CD4-positive, alpha-beta T cell (primary cell): ENCODE data around the gene SULT1A4. TPM values are rescaled to one million over a fixed set of nuclear protein-coding genes. Genes with fewer than 3 reads are reported as not detected.
A peak's percentile ranks its signal among the peaks of the same experiment; 100 is the strongest.
"Not testable (repeated sequence)": the region's sequence is repeated elsewhere in the genome, so short reads cannot be mapped to it uniquely, and the experiment has no call there.

Experiments
- ATAC-seq: fragments of 200-7000 bp; cut with Tn5 transposase; one replicate; pipeline ENCODE4 v1.10.0; 2022; ENCODE audit warnings: mild to moderate bottlenecking; ENCODE audit not compliant: poor library complexity
- CTCF ChIA-PET: fragments of 350-600 bp; sonication (Branson Sonifier 250); formaldehyde crosslinking; loops from one replicate; lab custom pipeline; 2021; ENCODE audit warnings: antibody characterized with exemption, inconsistent platforms; lab: Charles Lee
- POLR2A ChIA-PET: fragments of 350-600 bp; sonication (Branson Sonifier 250); formaldehyde crosslinking; loops from one replicate; lab custom pipeline; 2021; ENCODE audit warnings: antibody characterized with exemption, inconsistent platforms; lab: Charles Lee
- DNase-seq, 14 experiments: peaks; one replicate each; pipeline ENCODE4 v3.0.0-alpha.2; 2013 to 2020; ENCODE audit warnings: mixed read lengths in 2 of 14
- H3K27ac ChIP-seq, 2 donors: one replicate each; pipeline versions ENCODE4 v1.5.1 to v1.7.0; 2013; ENCODE audit warnings: low read length in 2 of 2, low read depth in 1 of 2, mild to moderate bottlenecking in 1 of 2
- H3K27me3 ChIP-seq, 2 experiments: 1 replicate in 1 of 2; 2 replicates in 1 of 2; pipeline versions ENCODE4 v1.6.1 to v1.7.0; 2013; ENCODE audit warnings: low read length in 2 of 2, control low read depth in 1 of 2, mild to moderate bottlenecking in 1 of 2, moderate library complexity in 1 of 2; ENCODE audit not compliant: insufficient read depth in 2 of 2, control insufficient read depth in 1 of 2
- H3K36me3 ChIP-seq: one replicate; pipeline ENCODE4 v1.6.1; 2013; ENCODE audit warnings: low read length, control low read depth; ENCODE audit not compliant: insufficient read depth
- H3K4me1 ChIP-seq: one replicate; pipeline ENCODE4 v1.6.1; 2013; ENCODE audit warnings: low read length, control low read depth; ENCODE audit not compliant: insufficient read depth
- H3K4me3 ChIP-seq: one replicate; pipeline ENCODE4 v1.5.1; 2013; ENCODE audit warnings: mild to moderate bottlenecking, low read length, moderate library complexity
- H3K9me3 ChIP-seq, 2 experiments: 1 replicate in 1 of 2; 2 replicates in 1 of 2; pipeline versions ENCODE4 v1.6.1 to v1.7.0; 2013; ENCODE audit warnings: low read length in 2 of 2, mild to moderate bottlenecking in 2 of 2, control low read depth in 1 of 2, moderate library complexity in 1 of 2; ENCODE audit not compliant: control insufficient read depth in 1 of 2, insufficient read depth in 1 of 2
- H3K27ac Mint-ChIP-seq: one replicate; pipeline ENCODE4 v1.8.0; 2020; ENCODE audit warnings: mixed read lengths
- H3K27me3 Mint-ChIP-seq: one replicate; pipeline ENCODE4 v1.8.0; 2021; ENCODE audit warnings: mixed read lengths
- H3K36me3 Mint-ChIP-seq: one replicate; pipeline ENCODE4 v1.8.0; 2021; ENCODE audit warnings: low read depth, mixed read lengths
- H3K4me1 Mint-ChIP-seq: one replicate; pipeline ENCODE4 v1.8.0; 2021; ENCODE audit warnings: low read depth, mixed read lengths
- H3K4me3 Mint-ChIP-seq: one replicate; pipeline ENCODE4 v1.8.0; 2020; ENCODE audit warnings: mild to moderate bottlenecking, mixed read lengths
- H3K9me3 Mint-ChIP-seq: one replicate; pipeline ENCODE4 v1.8.0; 2020; ENCODE audit warnings: mixed read lengths
- intact Hi-C, 2 experiments: fragments of 100-400 bp; cut with DNase I in 1 of 2; cut with micrococcal nuclease in 1 of 2; formaldehyde crosslinking; loops; one replicate each; pipeline versions ENCODE4 v1.15.1 to v1.9.0; 2023 to 2025; cut with DNase I, micrococcal nuclease
- polyA plus RNA-seq, 2 donors: library from polyadenylated mRNA; unstranded; fragments of 120-200 nt; gene quantifications; one replicate each; pipeline ENCODE4 v1.2.1, GENCODE V29; 2013
- total RNA-seq, 174 experiments: library from RNA in 2 of 174; stranded (reverse) in 2 of 174; gene quantifications; one replicate each; pipeline ENCODE4 v1.2.3 and lab custom pipeline; 2021 to 2026

SULT1A4 gene
- total RNA-seq (1 to 10 TPM in 1 of 2 experiments, under 1 TPM in 1; 0.59 to 1.1 TPM), total RNA-seq (lab: John Stamatoyannopoulos, UW) (0 reads per million in 172 experiments)
- 12.6 TPM for polyA plus RNA-seq (2013, experiment 1 of 2)
- 12.5 TPM for polyA plus RNA-seq (2013, experiment 2 of 2)

DNA sequence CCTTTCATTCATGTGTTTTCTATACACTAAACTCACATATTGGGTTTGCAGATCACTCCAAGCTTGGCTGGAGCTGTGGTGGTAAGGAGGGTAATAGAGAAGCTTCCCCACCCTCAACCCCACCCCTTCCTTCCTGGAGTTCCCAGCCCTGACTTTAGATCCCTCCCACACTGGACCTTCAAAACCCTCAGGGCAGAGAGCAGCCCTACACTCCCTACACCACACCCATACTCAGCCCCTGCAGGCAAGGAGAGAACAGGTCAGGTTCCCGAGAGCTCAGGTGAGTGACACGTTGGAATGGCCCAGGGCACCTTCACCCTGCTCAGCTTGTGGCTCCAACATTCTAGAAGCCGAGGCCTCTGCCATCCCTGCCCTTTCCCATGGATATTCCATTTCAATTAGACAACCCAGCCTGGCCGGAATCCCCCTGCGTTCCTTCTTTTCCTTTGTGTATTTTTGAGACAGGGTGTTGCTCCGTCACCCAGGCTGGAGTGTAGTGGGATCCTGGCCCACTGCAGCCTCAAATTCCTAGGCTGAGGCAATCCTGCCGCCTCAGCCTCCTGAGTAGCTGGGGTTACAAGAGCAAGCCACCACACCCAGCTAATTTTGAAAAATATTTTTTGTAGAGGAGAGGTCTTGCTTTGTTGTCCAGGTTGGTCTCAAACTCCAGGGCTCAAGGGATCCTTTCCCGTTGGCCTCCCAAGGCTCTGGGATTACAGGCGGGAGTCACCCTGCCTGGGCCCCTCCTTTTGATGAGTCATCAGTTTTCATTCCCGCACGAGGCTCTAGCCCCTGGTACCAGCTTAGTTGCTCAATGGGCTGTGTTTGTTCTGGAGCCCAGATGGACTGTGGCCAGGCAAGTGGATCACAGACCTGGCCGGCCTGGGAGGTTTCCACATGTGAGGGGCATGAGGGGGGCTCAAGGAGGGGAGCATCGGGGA is at the start of gene SULT1A4:
Gene SULT1A4, plus strand, starts transcription at position 208 of the 941 bp plus-strand sequence. CDS start 1,473 bp downstream, outside the sequence.
- H3K27ac ChIP-seq, ATAC-seq, CTCF ChIA-PET, H3K27me3 ChIP-seq, H3K4me1 ChIP-seq, POLR2A ChIA-PET, DNase-seq, H3K9me3 ChIP-seq, H3K27ac Mint-ChIP-seq, H3K27me3 Mint-ChIP-seq, H3K4me3 ChIP-seq, H3K36me3 Mint-ChIP-seq, H3K9me3 Mint-ChIP-seq, H3K36me3 ChIP-seq, H3K4me1 Mint-ChIP-seq, intact Hi-C loops, H3K4me3 Mint-ChIP-seq: not testable (repeated sequence)

DNA sequence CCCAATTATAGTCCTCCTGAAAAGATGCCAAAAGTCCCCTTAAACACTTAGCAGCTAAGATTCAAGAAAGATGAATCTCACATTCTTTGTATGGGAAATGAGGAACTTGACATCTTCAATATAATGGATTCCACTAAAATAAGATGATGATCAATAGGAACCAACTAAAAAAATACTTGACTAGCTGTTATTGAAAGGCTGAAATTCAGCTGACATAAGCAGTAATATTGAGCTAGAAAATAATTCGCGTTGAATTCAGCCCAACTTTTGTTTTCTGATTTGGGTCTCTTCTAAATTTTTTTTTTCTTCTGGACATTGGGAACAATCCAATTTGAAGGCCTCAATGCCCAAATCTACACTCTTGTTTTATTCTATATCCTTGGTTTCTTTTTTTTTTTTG is 36.1 kb upstream of the SULT1A4 start:
- CTCF ChIA-PET, H3K27ac ChIP-seq: not testable (repeated sequence)

DNA sequence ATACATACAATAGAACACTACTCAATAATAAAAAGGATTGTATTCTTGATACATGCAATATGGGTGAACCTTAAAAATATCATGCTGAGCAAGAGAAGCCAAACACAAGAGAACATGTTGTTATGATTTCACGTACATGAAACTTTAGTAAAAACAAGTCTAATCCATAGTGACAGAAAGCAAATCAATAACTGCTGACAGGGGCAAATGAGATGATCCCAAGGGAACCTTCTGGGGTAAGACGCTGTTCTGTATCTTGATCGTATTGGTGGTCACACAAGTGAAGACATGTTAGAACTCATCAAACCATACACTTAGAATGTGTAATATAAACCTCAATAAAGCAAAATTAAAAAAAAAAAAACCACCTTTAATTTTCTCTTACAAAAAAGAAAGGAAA is 34.3 kb upstream of the SULT1A4 start:
- H3K27me3 ChIP-seq, H3K4me3 ChIP-seq, H3K27me3 Mint-ChIP-seq, POLR2A ChIA-PET, intact Hi-C loops, H3K4me1 Mint-ChIP-seq, ATAC-seq, H3K27ac ChIP-seq, H3K27ac Mint-ChIP-seq, H3K9me3 ChIP-seq, CTCF ChIA-PET, DNase-seq, H3K4me1 ChIP-seq, H3K36me3 Mint-ChIP-seq, H3K4me3 Mint-ChIP-seq, H3K36me3 ChIP-seq, H3K9me3 Mint-ChIP-seq: not testable (repeated sequence)

More for the DNA sequence above, 36.1 kb upstream of the SULT1A4 start:
- ATAC-seq, H3K4me3 ChIP-seq, H3K27ac Mint-ChIP-seq, DNase-seq, POLR2A ChIA-PET, H3K36me3 ChIP-seq, H3K27me3 ChIP-seq, H3K9me3 Mint-ChIP-seq, H3K9me3 ChIP-seq, H3K27me3 Mint-ChIP-seq, H3K4me3 Mint-ChIP-seq, H3K36me3 Mint-ChIP-seq, H3K4me1 ChIP-seq, intact Hi-C loops, H3K4me1 Mint-ChIP-seq: not testable (repeated sequence)

DNA sequence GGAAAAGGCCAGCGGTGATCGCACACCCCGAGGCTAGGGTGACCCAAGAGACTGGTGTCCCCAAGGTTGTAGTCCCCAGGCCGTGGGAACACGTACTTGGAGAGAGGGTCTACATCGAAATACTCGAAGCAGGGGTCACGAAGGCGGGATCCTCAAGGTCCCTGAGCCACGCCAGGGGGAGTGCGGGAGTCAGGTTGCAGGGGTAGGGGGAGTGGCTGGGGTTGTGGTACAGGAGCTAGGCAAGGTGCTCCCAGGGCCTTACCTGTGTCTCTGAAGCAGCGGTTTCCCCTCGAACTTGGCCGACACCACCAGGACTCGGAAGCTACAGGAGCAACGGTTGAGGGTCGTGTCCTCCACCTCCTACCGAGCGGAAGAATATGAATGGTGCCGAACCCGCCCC is 6.0 kb upstream of the SULT1A4 start:
- CTCF ChIA-PET, H3K9me3 Mint-ChIP-seq, intact Hi-C loops, H3K4me1 ChIP-seq, H3K27ac ChIP-seq, H3K36me3 Mint-ChIP-seq, H3K9me3 ChIP-seq, H3K4me1 Mint-ChIP-seq, H3K36me3 ChIP-seq, H3K27ac Mint-ChIP-seq, H3K27me3 ChIP-seq, DNase-seq, POLR2A ChIA-PET, H3K27me3 Mint-ChIP-seq, H3K4me3 ChIP-seq, H3K4me3 Mint-ChIP-seq: not testable (repeated sequence)
- peak; percentile 33 for ATAC-seq

DNA sequence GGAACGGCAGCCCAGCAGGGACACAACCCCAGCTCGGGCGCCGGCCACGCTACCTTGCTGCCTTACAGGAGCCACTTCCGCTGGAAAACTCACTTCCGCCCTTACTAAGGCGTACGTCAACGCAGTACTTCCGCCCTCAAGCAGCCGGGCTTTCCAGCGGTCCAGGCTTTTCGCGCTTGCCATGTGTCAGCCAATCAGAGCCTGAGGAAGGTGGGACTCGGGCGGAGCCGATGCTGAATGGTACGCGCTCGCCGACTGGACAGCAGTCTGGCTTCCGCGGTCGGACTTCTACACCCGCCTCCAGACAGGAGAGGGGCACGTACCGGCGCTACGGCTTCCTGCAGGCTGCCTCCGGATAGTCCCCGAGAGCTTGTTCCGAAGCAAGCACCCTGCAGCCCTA is 5.4 kb upstream of the SULT1A4 start, which contains the start of the genes BOLA2 and SLX1B:
Gene BOLA2, minus strand, starts transcription at position 83 of the 400 bp plus-strand sequence. CDS start 98 bp downstream, outside the sequence.
Gene SLX1B, plus strand, starts transcription at position 265 of the 400 bp plus-strand sequence.
- H3K36me3 Mint-ChIP-seq, H3K4me3 ChIP-seq, CTCF ChIA-PET, intact Hi-C loops, H3K9me3 ChIP-seq, H3K27me3 ChIP-seq, H3K27me3 Mint-ChIP-seq, H3K27ac Mint-ChIP-seq, H3K4me1 ChIP-seq, H3K9me3 Mint-ChIP-seq, POLR2A ChIA-PET, DNase-seq, H3K27ac ChIP-seq, H3K4me3 Mint-ChIP-seq, H3K4me1 Mint-ChIP-seq, H3K36me3 ChIP-seq: not testable (repeated sequence)
- peak; percentile 83 for ATAC-seq

DNA sequence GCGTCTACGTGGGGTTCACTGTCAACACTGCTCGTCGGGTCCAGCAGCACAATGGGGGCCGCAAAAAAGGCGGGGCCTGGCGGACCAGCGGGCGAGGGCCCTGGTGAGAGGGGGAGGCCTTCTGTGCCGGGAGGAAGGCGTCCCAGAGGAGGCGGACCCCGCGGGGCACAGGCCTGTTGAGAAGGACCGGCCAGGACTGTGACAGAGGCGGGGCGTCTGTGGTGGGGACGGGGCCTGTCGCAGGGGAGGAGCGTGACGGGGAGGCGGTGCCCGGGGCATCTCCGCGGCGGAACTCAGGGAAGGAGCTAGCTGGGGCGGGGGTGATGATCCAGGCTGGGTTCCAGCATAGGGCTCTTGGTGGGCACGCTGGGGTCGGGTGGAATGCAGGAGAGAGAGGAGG is 4.9 kb upstream of the SULT1A4 start:
- H3K27ac Mint-ChIP-seq, DNase-seq, H3K4me1 Mint-ChIP-seq, H3K4me3 Mint-ChIP-seq, H3K36me3 Mint-ChIP-seq, CTCF ChIA-PET, H3K27me3 ChIP-seq, intact Hi-C loops, H3K9me3 Mint-ChIP-seq, H3K9me3 ChIP-seq, H3K4me1 ChIP-seq, H3K27ac ChIP-seq, H3K4me3 ChIP-seq, H3K36me3 ChIP-seq, H3K27me3 Mint-ChIP-seq, POLR2A ChIA-PET: not testable (repeated sequence)
- ATAC-seq = peak; percentile 69

DNA sequence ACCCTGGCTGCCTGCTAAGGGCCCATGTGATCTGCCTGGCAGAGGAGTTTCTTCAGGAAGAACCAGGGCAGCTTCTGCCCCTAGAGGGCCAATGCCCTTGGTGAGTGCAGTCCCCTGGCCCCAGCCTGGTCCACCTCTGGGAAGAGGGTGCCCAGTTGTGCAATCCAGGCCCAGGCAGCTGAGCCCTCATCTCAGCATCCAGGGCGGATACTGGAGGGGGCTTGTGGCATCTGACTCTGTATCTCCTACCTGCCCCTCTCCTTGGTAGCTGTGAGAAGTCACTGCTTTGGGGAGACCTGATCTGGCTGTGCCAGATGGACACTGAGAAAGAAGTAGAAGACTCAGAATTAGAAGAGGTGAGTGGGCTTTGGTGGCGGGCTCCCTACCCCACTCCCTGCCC is 2.1 kb upstream of the SULT1A4 start:
- intact Hi-C loops, H3K36me3 Mint-ChIP-seq, POLR2A ChIA-PET, CTCF ChIA-PET, H3K4me1 Mint-ChIP-seq, H3K4me1 ChIP-seq, ATAC-seq, H3K4me3 ChIP-seq, H3K9me3 Mint-ChIP-seq, H3K27ac ChIP-seq, H3K27me3 Mint-ChIP-seq, H3K27ac Mint-ChIP-seq, H3K9me3 ChIP-seq, H3K36me3 ChIP-seq, H3K27me3 ChIP-seq, H3K4me3 Mint-ChIP-seq: not testable (repeated sequence)
- DNase-seq = peak in 2 of 14 experiments; percentile 4 to 29
